H9 (cell line): ENCODE results near the gene KCNK10. TPM values are rescaled to one million over a fixed set of nuclear protein-coding genes. Genes with fewer than 3 reads are reported as not detected.

Experiments used
- DNase-seq: peaks from one replicate; pipeline ENCODE4 v3.0.0-alpha.2; 2017
- H2AFZ ChIP-seq: one replicate; pipeline ENCODE4 v1.6.1; 2013; ENCODE audit warnings: mild to moderate bottlenecking, low read length, control low read depth, moderate library complexity
- H2AK5ac ChIP-seq: 2 replicates; pipeline ENCODE4 v1.6.1; 2013; ENCODE audit warnings: low read length, control low read depth, mixed read lengths; ENCODE audit not compliant: insufficient read length
- H2BK120ac ChIP-seq: one replicate; pipeline ENCODE4 v1.6.1; 2013; ENCODE audit warnings: low read depth, mild to moderate bottlenecking, low read length, control low read depth, inconsistent platforms; ENCODE audit not compliant: poor library complexity, severe bottlenecking
- H2BK12ac ChIP-seq: 2 replicates; pipeline ENCODE4 v1.6.1; 2013; ENCODE audit warnings: low read length, control low read depth, mixed read lengths, low read depth; ENCODE audit not compliant: insufficient read length
- H2BK15ac ChIP-seq: 2 replicates; pipeline ENCODE4 v1.6.1; 2013; ENCODE audit warnings: low read depth, low read length, control low read depth
- H2BK20ac ChIP-seq: one replicate; pipeline ENCODE4 v1.6.1; 2013; ENCODE audit warnings: low read depth, mild to moderate bottlenecking, low read length, control low read depth, inconsistent platforms; ENCODE audit not compliant: poor library complexity, severe bottlenecking
- H2BK5ac ChIP-seq: 2 replicates; pipeline ENCODE4 v1.6.1; 2013; ENCODE audit warnings: low read length, control low read depth, mixed read lengths; ENCODE audit not compliant: insufficient read length
- H3K14ac ChIP-seq: 2 replicates; pipeline ENCODE4 v1.6.1; 2013; ENCODE audit warnings: low read length, control low read depth; ENCODE audit not compliant: insufficient read depth
- H3K18ac ChIP-seq: 2 replicates; pipeline ENCODE4 v1.6.1; 2013; ENCODE audit warnings: low read depth, mild to moderate bottlenecking, mixed read lengths, low read length, control low read depth; ENCODE audit not compliant: insufficient read length
- H3K23ac ChIP-seq: 2 replicates; pipeline ENCODE4 v1.6.1; 2013; ENCODE audit warnings: low read length, control low read depth, mixed read lengths, low read depth; ENCODE audit not compliant: insufficient read length
- H3K23me2 ChIP-seq: 2 replicates; pipeline ENCODE4 v1.6.1; 2013; ENCODE audit warnings: low read depth, mild to moderate bottlenecking, mixed read lengths, low read length, control low read depth; ENCODE audit not compliant: insufficient read length, poor library complexity, severe bottlenecking
- H3K27ac ChIP-seq: 2 replicates; pipeline ENCODE4 v1.5.1; 2013; ENCODE audit warnings: low read length, control low read depth, mixed read lengths, low read depth; ENCODE audit not compliant: insufficient read length
- H3K27me3 ChIP-seq: 2 replicates; pipeline ENCODE4 v1.6.1; 2013; ENCODE audit warnings: low read length, control low read depth, inconsistent platforms; ENCODE audit not compliant: insufficient read depth
- H3K4ac ChIP-seq: 2 replicates; pipeline ENCODE4 v1.6.1; 2013; ENCODE audit warnings: low read depth, mild to moderate bottlenecking, control low read depth, inconsistent platforms, low read length, moderate library complexity
- H3K4me1 ChIP-seq: 2 replicates; pipeline ENCODE4 v1.6.1; 2013; ENCODE audit warnings: low read length, control low read depth, inconsistent platforms; ENCODE audit not compliant: insufficient read depth
- H3K4me2 ChIP-seq: 2 replicates; pipeline ENCODE4 v1.6.1; 2013; ENCODE audit warnings: low read length, control low read depth, mixed read lengths; ENCODE audit not compliant: insufficient read length, insufficient read depth
- H3K56ac ChIP-seq: 2 replicates; pipeline ENCODE4 v1.6.1; 2013; ENCODE audit warnings: low read depth, mild to moderate bottlenecking, mixed read lengths, low read length, control low read depth; ENCODE audit not compliant: insufficient read length
- H3K79me1 ChIP-seq: 2 replicates; pipeline ENCODE4 v1.6.1; 2013; ENCODE audit warnings: low read depth, mild to moderate bottlenecking, moderate library complexity, low read length, control low read depth, inconsistent platforms; ENCODE audit not compliant: insufficient read depth, poor library complexity, severe bottlenecking
- H3K79me2 ChIP-seq: 2 replicates; pipeline ENCODE4 v1.6.1; 2013; ENCODE audit warnings: low read length, control low read depth, inconsistent platforms; ENCODE audit not compliant: insufficient read depth
- H3K9ac ChIP-seq: 2 replicates; pipeline ENCODE4 v1.6.1; 2013; ENCODE audit warnings: low read length, control low read depth, mixed read lengths; ENCODE audit not compliant: insufficient read length; ENCODE audit errors: extremely low read depth
- H3K9me3 ChIP-seq: one replicate; pipeline ENCODE4 v1.6.1; 2013; ENCODE audit warnings: low read depth, low read length, inconsistent platforms; ENCODE audit not compliant: control insufficient read depth
- H3T11ph ChIP-seq: one replicate; pipeline ENCODE4 v1.6.1; 2013; ENCODE audit warnings: mild to moderate bottlenecking, low read length, control low read depth, inconsistent platforms
- H4K20me1 ChIP-seq: one replicate; pipeline ENCODE4 v1.6.1; 2013; ENCODE audit not compliant: control insufficient read depth, insufficient read length, insufficient read depth
- H4K5ac ChIP-seq: 2 replicates; pipeline ENCODE4 v1.6.1; 2013; ENCODE audit warnings: low read depth, mild to moderate bottlenecking, mixed read lengths, low read length, control low read depth; ENCODE audit not compliant: insufficient read length
- H4K8ac ChIP-seq: replicated peaks from 2 replicates; pipeline ENCODE4 v1.6.1; 2013; ENCODE audit warnings: low read length, control low read depth, mixed read lengths, low read depth; ENCODE audit not compliant: insufficient read length
- H4K91ac ChIP-seq: 2 replicates; pipeline ENCODE4 v1.6.1; 2013; ENCODE audit warnings: low read depth, mild to moderate bottlenecking, moderate library complexity, mixed read lengths, low read length, control low read depth; ENCODE audit not compliant: insufficient read length
- H3K27ac Mint-ChIP-seq, 3 experiments: 2 replicates in 2 of 3; 3 replicates in 1 of 3; pipeline ENCODE4 v1.8.0; 2020 to 2021; ENCODE audit warnings: mixed read lengths in 3 of 3, mild to moderate bottlenecking in 1 of 3, moderate library complexity in 1 of 3
- H3K27me3 Mint-ChIP-seq: 2 replicates; pipeline ENCODE4 v1.8.0; 2021; ENCODE audit warnings: low read depth, mild to moderate bottlenecking, moderate library complexity, mixed read lengths
- H3K36me3 Mint-ChIP-seq, 3 experiments: 2 replicates in 2 of 3; 3 replicates in 1 of 3; pipeline ENCODE4 v1.8.0; 2020 to 2021; ENCODE audit warnings: low read depth in 3 of 3, mixed read lengths in 3 of 3; ENCODE audit not compliant: insufficient read depth in 1 of 3
- H3K4me1 Mint-ChIP-seq, 2 experiments: 2 replicates each; pipeline ENCODE4 v1.8.0; 2020; ENCODE audit warnings: mixed read lengths in 2 of 2
- H3K4me3 Mint-ChIP-seq, 2 experiments: 2 replicates in 1 of 2; 3 replicates in 1 of 2; pipeline ENCODE4 v1.8.0; 2020 to 2021; ENCODE audit warnings: mild to moderate bottlenecking in 2 of 2, mixed read lengths in 2 of 2, moderate library complexity in 1 of 2
- H3K9me3 Mint-ChIP-seq, 2 experiments: 2 replicates in 1 of 2; 3 replicates in 1 of 2; pipeline ENCODE4 v1.8.0; 2020; ENCODE audit warnings: mild to moderate bottlenecking in 2 of 2, mixed read lengths in 2 of 2, moderate library complexity in 1 of 2
- WGBS: extraction: QIAGEN DNeasy Blood & Tissue Kit; methylation state at CpG from one replicate; pipeline ENCODE4 v1.1.7; 2013; ENCODE audit warnings: missing lambda C conversion rate, low lambda C conversion rate, mixed read lengths; ENCODE audit not compliant: insufficient read length; ENCODE audit errors: extremely low coverage; 5-methylcytosine and 5-hydroxymethylcytosine counted together
- total RNA-seq: library from RNA; stranded (reverse); gene quantifications from 2 replicates; pipeline ENCODE4 v1.2.1, GENCODE V29; 2021
- TF ChIP-seq, protein P1 (sequence below): fragments of 200-600 bp; sonication (generic); conservative IDR thresholded peaks from 3 replicates; pipeline ENCODE4 v1.8.0; 2021; ENCODE audit warnings: antibody characterized with exemption, mild to moderate bottlenecking

KCNK10 gene
- total RNA-seq, 1 experiment from 2014 or later, result 0.33 TPM

DNA sequence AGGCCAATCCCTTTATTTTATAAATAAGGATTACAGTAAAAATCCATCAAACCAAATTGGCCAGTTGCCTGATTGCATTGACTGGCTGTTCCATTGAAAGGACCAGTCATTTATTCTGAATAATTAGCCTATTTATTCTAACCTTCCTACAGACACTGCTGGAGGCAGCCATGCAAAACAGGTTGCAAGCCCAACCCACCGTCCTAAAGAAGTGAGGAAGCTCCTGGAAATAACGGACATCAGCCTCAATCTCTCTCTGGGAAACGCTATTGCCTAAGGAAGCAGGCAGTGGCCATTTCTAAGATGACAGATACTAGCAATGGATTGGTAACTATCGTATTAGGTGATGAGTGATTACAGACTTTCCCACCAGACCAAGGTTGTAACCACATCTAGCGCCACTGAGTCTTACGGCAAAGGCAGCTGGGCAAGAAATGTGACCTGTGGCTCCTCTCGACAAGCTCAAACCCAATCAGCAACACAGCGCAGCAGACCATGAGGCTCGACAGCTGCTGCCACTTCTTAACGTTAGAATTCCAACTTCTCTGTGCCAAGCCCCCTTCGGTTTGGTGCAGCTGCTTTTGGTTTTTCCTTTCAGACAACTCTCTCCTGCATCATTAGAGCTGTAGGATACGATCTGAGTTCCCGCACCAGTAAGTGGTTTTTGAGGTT is 134.2 kb downstream of the KCNK10 start:
- Histone ChIP-seq H2BK15ac (no peak overlapping the region), H2BK5ac (no peak overlapping the region), H4K5ac (no peak overlapping the region), H3K27me3 (no peaks in the 10 kb centered on the region), H3K4ac (no peak overlapping the region), H3K23ac (no peak overlapping the region), H3K9me3 (no peaks in the 10 kb centered on the region), H3K56ac (no peak overlapping the region), H3K4me1 (no peaks in the 10 kb centered on the region), H2BK12ac (no peak overlapping the region), H2AK5ac (no peak overlapping the region), H2AFZ (no peak overlapping the region), H2BK120ac (no peak overlapping the region), H3K23me2 (no peaks in the 10 kb centered on the region), H3K18ac (no peak overlapping the region), H3K4me2 (peak overlapping the region; percentile 29), H3K79me1 (no peaks in the 10 kb centered on the region), H3K27ac (no peak overlapping the region), H4K20me1 (no peaks in the 10 kb centered on the region), H4K91ac (no peak overlapping the region), H3K9ac (no peak overlapping the region), H3K79me2 (no peaks in the 10 kb centered on the region), H3T11ph (no peak overlapping the region), H2BK20ac (no peak overlapping the region), H3K14ac (no peak overlapping the region), H4K8ac (no peak overlapping the region)
- no CpG with 5 or more reads among the region's 13 CpGs for WGBS
- TF ChIP-seq, protein P1, sequence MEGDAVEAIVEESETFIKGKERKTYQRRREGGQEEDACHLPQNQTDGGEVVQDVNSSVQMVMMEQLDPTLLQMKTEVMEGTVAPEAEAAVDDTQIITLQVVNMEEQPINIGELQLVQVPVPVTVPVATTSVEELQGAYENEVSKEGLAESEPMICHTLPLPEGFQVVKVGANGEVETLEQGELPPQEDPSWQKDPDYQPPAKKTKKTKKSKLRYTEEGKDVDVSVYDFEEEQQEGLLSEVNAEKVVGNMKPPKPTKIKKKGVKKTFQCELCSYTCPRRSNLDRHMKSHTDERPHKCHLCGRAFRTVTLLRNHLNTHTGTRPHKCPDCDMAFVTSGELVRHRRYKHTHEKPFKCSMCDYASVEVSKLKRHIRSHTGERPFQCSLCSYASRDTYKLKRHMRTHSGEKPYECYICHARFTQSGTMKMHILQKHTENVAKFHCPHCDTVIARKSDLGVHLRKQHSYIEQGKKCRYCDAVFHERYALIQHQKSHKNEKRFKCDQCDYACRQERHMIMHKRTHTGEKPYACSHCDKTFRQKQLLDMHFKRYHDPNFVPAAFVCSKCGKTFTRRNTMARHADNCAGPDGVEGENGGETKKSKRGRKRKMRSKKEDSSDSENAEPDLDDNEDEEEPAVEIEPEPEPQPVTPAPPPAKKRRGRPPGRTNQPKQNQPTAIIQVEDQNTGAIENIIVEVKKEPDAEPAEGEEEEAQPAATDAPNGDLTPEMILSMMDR, result no peak
- no peaks in the 10 kb centered on the region for H3K9me3 Mint-ChIP-seq
- peak overlapping the region; percentile 14 to 85 (median 55); a peak in 3 of 7 replicates for H3K27ac Mint-ChIP-seq
- H3K27me3 Mint-ChIP-seq, result no peaks in the 10 kb centered on the region; the same call in 1 of the 2 replicates
- peak overlapping the region; percentile 64 for H3K4me3 Mint-ChIP-seq
- peaks cover 22 to 24% of the 10 kb centered on the region in 2 experiments for H3K4me1 Mint-ChIP-seq
- peak; percentile 60 for DNase-seq
- no peaks in the 10 kb centered on the region for H3K36me3 Mint-ChIP-seq
